A549 (cell line): Measurements from ENCODE around the gene ABT1. TPM values are rescaled to one million over a fixed set of nuclear protein-coding genes. Genes with fewer than 3 reads are reported as not detected.

Source experiments
- ATAC-seq, 2 experiments: fragments of 200-7000 bp in 1 of 2; fragments of >200 bp in 1 of 2; cut with Nextera tagmentation in 1 of 2; cut with Tn5 transposase in 1 of 2; 3 replicates each; pipeline versions ENCODE4 v1.8.0 to v1.9.1; 2018 to 2020; ENCODE audit warnings: mild to moderate bottlenecking in 1 of 2, moderate library complexity in 1 of 2
- CTCF ChIA-PET: fragments of 300-600 bp; sonication (Branson Sonifier 250); formaldehyde crosslinking; extraction: SDS; loops from one replicate; lab custom pipeline; 2021; ENCODE audit warnings: antibody characterized with exemption, inconsistent platforms; lab: Yijun Ruan, JAX
- POLR2A ChIA-PET: fragments of 350-600 bp; formaldehyde crosslinking; extraction: SDS; loops from one replicate; lab custom pipeline; 2021; ENCODE audit warnings: antibody characterized with exemption, inconsistent platforms; lab: Yijun Ruan, JAX
- DNase-seq, 2 experiments: peaks; one replicate each; pipeline versions ENCODE4 v3.0.0 to v3.0.0-alpha.2; 2011 to 2016; ENCODE audit warnings: low read depth in 1 of 2, low spot score in 1 of 2
- FAIRE-seq: peaks from 2 replicates; lab custom pipeline; 2011; peaks lifted over from hg19 to GRCh38; lab: Jason Lieb, UNC
- H3K27ac ChIP-seq, 2 experiments: fragments of >200 bp; sonication (Bioruptor Twin); formaldehyde crosslinking; 3 replicates each; pipeline ENCODE4 v1.5.1; 2016 to 2017
- H3K4me1 ChIP-seq: fragments of >200 bp; sonication (Bioruptor Twin); formaldehyde crosslinking; 3 replicates; pipeline ENCODE4 v1.6.1; 2016
- H3K4me2 ChIP-seq: fragments of >200 bp; sonication (Bioruptor Twin); formaldehyde crosslinking; 3 replicates; pipeline ENCODE4 v1.6.1; 2016
- H3K4me3 ChIP-seq: fragments of >200 bp; sonication (Bioruptor Twin); formaldehyde crosslinking; 3 replicates; pipeline ENCODE4 v1.5.1; 2016
- H3K9me3 ChIP-seq: fragments of >200 bp; sonication (Bioruptor Twin); formaldehyde crosslinking; 3 replicates; pipeline ENCODE4 v1.6.1; 2016
- BHLHE40 ChIP-seq: IDR thresholded peaks from 2 replicates; pipeline ENCODE4 v1.6.1; 2012; ENCODE audit warnings: low read depth, low read length, inconsistent platforms
- CBX2 ChIP-seq: fragments of 200-600 bp; sonication (generic); IDR thresholded peaks from 2 replicates; pipeline ENCODE4 v1.6.1; 2016; ENCODE audit warnings: low read depth, mild to moderate bottlenecking, borderline replicate concordance
- CEBPB ChIP-seq, 2 experiments: fragments of >200 bp in 1 of 2; sonication (Bioruptor Twin) in 1 of 2; formaldehyde crosslinking in 1 of 2; IDR thresholded peaks; 2 replicates each; pipeline ENCODE4 v1.6.1; 2012 to 2016
- CHD2 ChIP-seq: fragments of 150-350 bp; IDR thresholded peaks from 2 replicates; pipeline ENCODE4 v1.6.1; 2014; ENCODE audit warnings: low read length; ENCODE audit not compliant: partially characterized antibody
- EHF ChIP-seq: fragments of 250-450 bp; sonication (Bioruptor Pico); IDR thresholded peaks from 2 replicates; pipeline ENCODE4 v1.5.0; 2020; ENCODE audit warnings: mild to moderate bottlenecking
- EP300 ChIP-seq, 2 experiments: fragments of >200 bp; sonication (Bioruptor Twin); formaldehyde crosslinking; IDR thresholded peaks; 2 replicates in 1 of 2; 3 replicates in 1 of 2; pipeline ENCODE4 v1.6.1; 2016 to 2017
- FOSB ChIP-seq: fragments of 250-450 bp; sonication (Bioruptor Pico); IDR thresholded peaks from 2 replicates; pipeline ENCODE4 v1.5.0; 2020; ENCODE audit warnings: mild to moderate bottlenecking, moderate library complexity
- HOXB13 ChIP-seq: fragments of 250-450 bp; sonication (Bioruptor Pico); IDR thresholded peaks from 2 replicates; pipeline ENCODE4 v1.5.0; 2020; ENCODE audit warnings: low read depth, mild to moderate bottlenecking, moderate library complexity
- JUN ChIP-seq, 2 experiments: fragments of >200 bp; sonication (Bioruptor Twin); formaldehyde crosslinking; IDR thresholded peaks; 2 replicates in 1 of 2; 3 replicates in 1 of 2; pipeline ENCODE4 v1.6.1; 2016 to 2017
- KDM5A ChIP-seq: fragments of 200-600 bp; sonication (generic); IDR thresholded peaks from 2 replicates; pipeline ENCODE4 v1.6.1; 2016; ENCODE audit warnings: antibody characterized with exemption, mild to moderate bottlenecking
- MAFK ChIP-seq: fragments of 450-650 bp; IDR thresholded peaks from 2 replicates; pipeline ENCODE4 v1.6.1; 2014; ENCODE audit not compliant: partially characterized antibody
- PHF8 ChIP-seq: fragments of 200-600 bp; sonication (generic); IDR thresholded peaks from 2 replicates; pipeline ENCODE4 v1.6.1; 2016; ENCODE audit warnings: low read depth, mild to moderate bottlenecking, antibody characterized with exemption, moderate library complexity, borderline replicate concordance
- POLR2A ChIP-seq: IDR thresholded peaks from 2 replicates; pipeline ENCODE4 v1.6.1; 2012; ENCODE audit warnings: mild to moderate bottlenecking, low read length
- RAD21 ChIP-seq, 2 experiments: fragments of >200 bp in 1 of 2; sonication (Bioruptor Twin) in 1 of 2; formaldehyde crosslinking in 1 of 2; IDR thresholded peaks in 1 of 2; conservative IDR thresholded peaks in 1 of 2; 2 replicates in 1 of 2; 3 replicates in 1 of 2; pipeline ENCODE4 v1.6.1; 2012 to 2018; ENCODE audit warnings: inconsistent platforms in 1 of 2
- RARB ChIP-seq: fragments of 250-450 bp; sonication (Bioruptor Pico); IDR thresholded peaks from 2 replicates; pipeline ENCODE4 v1.8.0; 2021; ENCODE audit warnings: mild to moderate bottlenecking, moderate library complexity
- RNF2 ChIP-seq: fragments of 200-600 bp; sonication (generic); IDR thresholded peaks from 2 replicates; pipeline ENCODE4 v1.6.1; 2016; ENCODE audit warnings: low read depth, mild to moderate bottlenecking, antibody characterized with exemption, moderate library complexity, borderline replicate concordance
- SMC3 ChIP-seq: fragments of >200 bp; sonication (Bioruptor Twin); formaldehyde crosslinking; IDR thresholded peaks from 3 replicates; pipeline ENCODE4 v1.6.1; 2018; ENCODE audit warnings: inconsistent platforms
- SREBF2 ChIP-seq: fragments of 450-650 bp; IDR thresholded peaks from 2 replicates; pipeline ENCODE4 v1.6.1; 2014; ENCODE audit warnings: mild to moderate bottlenecking, moderate library complexity
- TFCP2L1 ChIP-seq: fragments of 250-450 bp; sonication (Bioruptor Pico); IDR thresholded peaks from 2 replicates; pipeline ENCODE4 v1.5.0; 2021; ENCODE audit warnings: mild to moderate bottlenecking
- TP53 ChIP-seq: fragments of 250-450 bp; sonication (Bioruptor Pico); IDR thresholded peaks from 2 replicates; pipeline ENCODE4 v1.5.0; 2021; ENCODE audit warnings: mild to moderate bottlenecking, moderate library complexity
- ZC3H11A ChIP-seq: fragments of 450-650 bp; IDR thresholded peaks from 2 replicates; pipeline ENCODE4 v1.6.1; 2014; ENCODE audit warnings: antibody characterized with exemption, mild to moderate bottlenecking
- ZSCAN20 ChIP-seq: fragments of 250-450 bp; sonication (Bioruptor Pico); IDR thresholded peaks from 2 replicates; pipeline ENCODE4 v1.8.0; 2022; ENCODE audit warnings: mild to moderate bottlenecking, moderate library complexity
- WGBS: methylation state at CpG from one replicate; pipeline ENCODE4 v1.1.6; 2017; ENCODE audit errors: missing lambda C conversion rate; 5-methylcytosine and 5-hydroxymethylcytosine counted together
- polyA plus RNA-seq, 4 experiments: library from polyadenylated mRNA; depleted of rRNA in 3 of 4; stranded (reverse); fragments of >200 nt; fragmentation: RNase III in 1 of 4; extraction: RNeasy Plus Mini Kit Qiagen cat#74134 plus additional on column Dnase treatment in 1 of 4; gene quantifications; 2 replicates in 3 of 4; 3 replicates in 1 of 4; pipeline ENCODE4 v1.2.3, GENCODE V29; 2011 to 2017
- TF ChIP-seq, protein P1 (sequence below): fragments of 250-450 bp; sonication (Bioruptor Pico); IDR thresholded peaks from 2 replicates; pipeline ENCODE4 v1.5.0; 2020; ENCODE audit warnings: low read depth, mild to moderate bottlenecking, moderate library complexity

The ABT1 gene
- polyA plus RNA-seq, 2 of the 4 experiments (the other 2 are of a cell fraction): 10.6 to 11.1 TPM

DNA sequence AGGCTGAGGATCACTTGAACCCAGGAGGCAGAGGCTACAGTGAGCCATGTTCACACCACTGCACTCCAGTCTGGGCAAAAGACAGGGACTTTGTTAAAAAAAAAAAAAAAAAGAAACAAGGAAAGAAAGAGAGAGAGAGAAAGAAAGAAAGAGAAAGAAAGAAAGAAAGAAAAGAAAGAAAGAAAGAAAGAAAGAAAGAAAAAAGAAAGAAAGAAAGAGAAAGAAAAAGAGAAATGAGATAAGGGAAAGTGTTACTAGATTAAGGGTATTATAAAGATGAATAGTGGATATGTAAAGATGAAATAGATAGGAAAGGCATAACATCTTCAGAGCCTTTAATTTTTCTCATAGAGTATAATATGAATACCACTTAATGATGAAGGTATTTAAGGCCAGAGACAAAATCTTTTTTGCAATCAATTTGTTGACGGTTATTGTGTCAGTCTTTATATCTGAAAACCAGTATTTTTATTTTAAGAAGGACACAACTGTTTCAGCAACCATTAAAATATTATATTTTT is 26.6 kb downstream of the ABT1 start:
- TF ChIP-seq EHF (CRISPR knock-in tag) (no peak), ZSCAN20 (CRISPR knock-in tag) (no peak), POLR2A (no peak)
- Histone ChIP-seq H3K27ac (no peak overlapping the region), H3K4me2 (no peak overlapping the region), H3K4me3 (no peak overlapping the region), H3K4me1 (no peaks in the 10 kb centered on the region), H3K9me3 (peaks cover 6% of the 10 kb centered on the region; the same call in 2 of the 3 replicates)
- FAIRE-seq (no peak), ATAC-seq (no peak), DNase-seq (no peak)
- CTCF ChIA-PET: interaction anchor here (1.1 kb wide), 1 partner anchor 455 kb away, joined by 3 read pairs; no protein-coding TSS in a partner anchor
- POLR2A ChIA-PET: no interaction called here
- WGBS: 9% methylated on average over 1 of the region's 1 CpG

DNA sequence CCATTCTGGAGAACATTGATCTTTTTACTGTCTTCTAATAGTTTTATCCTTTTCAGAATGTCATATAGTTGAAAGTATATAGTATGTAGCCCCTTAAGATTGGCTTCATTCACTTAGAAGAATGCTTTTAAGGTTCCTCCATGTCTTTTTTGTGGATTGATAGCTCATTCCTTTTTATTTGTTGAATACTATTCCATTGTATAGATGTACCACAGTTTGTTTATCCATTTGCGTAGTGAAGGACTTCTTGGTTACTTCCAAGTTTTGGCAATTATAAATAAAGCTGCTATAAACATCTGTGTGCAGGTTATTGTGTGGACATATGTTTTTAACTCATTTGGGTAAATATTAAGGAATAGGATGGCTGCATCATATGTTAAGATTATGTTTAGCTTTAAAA is 27.8 kb downstream of the ABT1 start:
- ATAC-seq: no peak
- DNase-seq: no peak
- ChIA-PET CTCF (no interaction called here), POLR2A (no interaction called here)
- no peak for TF ChIP-seq RAD21 (conservative IDR thresholded peaks at IDR 0.05 in 1 of 2, IDR thresholded peaks at IDR 0.05 in 1 of 2)
- TF ChIP-seq FOSB: no peak
- no peak for TF ChIP-seq HOXB13
- no peak for TF ChIP-seq TFCP2L1 (CRISPR knock-in tag)
- TF ChIP-seq CHD2: no peak
- no peak for TF ChIP-seq RARB (CRISPR knock-in tag)
- TF ChIP-seq ZC3H11A: no peak
- TF ChIP-seq EP300 (IDR thresholded peaks at IDR 0.05): no peak
- no peak for TF ChIP-seq MAFK
- no peak for TF ChIP-seq TP53
- TF ChIP-seq RNF2: no peak
- Histone ChIP-seq H3K27ac (no peak overlapping the region), H3K4me1 (no peaks in the 10 kb centered on the region), H3K4me3 (no peak overlapping the region), H3K4me2 (no peak overlapping the region), H3K9me3 (peaks cover 7% of the 10 kb centered on the region; the same call in 2 of the 3 replicates)
- WGBS: 86% methylated on average over 1 of the region's 1 CpG
- FAIRE-seq: no peak

DNA sequence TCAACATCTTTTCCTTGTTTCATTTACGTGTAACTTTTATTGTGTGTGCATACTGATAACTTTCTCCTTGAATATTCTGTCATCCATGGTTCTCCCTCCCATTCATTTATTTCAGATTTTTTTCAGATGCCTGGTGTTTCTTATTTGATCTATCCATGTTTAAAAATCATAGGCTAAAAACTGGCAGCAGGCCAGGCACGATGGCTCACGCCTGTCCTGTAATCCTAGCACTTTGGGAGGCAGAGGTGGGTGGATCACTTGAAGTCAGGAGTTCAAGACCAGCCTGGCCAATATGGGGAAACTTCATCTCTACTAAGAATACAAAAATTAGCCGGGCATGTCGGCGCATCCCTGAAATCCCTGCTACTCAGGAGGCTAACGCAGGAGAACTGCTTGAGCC is 31.1 kb downstream of the ABT1 start:
- 52% methylated on average over 5 of the region's 7 CpGs for WGBS
- TF ChIP-seq JUN (IDR thresholded peaks at IDR 0.05) (no peak), BHLHE40 (no peak), RNF2 (no peak), KDM5A (no peak), PHF8 (no peak), RARB (CRISPR knock-in tag) (no peak), CEBPB (IDR thresholded peaks at IDR 0.05) (no peak)
- TF ChIP-seq, protein P1, sequence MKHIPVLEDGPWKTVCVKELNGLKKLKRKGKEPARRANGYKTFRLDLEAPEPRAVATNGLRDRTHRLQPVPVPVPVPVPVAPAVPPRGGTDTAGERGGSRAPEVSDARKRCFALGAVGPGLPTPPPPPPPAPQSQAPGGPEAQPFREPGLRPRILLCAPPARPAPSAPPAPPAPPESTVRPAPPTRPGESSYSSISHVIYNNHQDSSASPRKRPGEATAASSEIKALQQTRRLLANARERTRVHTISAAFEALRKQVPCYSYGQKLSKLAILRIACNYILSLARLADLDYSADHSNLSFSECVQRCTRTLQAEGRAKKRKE (CRISPR knock-in tag): no peak
- H3K9me3 ChIP-seq: peaks cover 29% of the 10 kb centered on the region; the same call in 2 of the 3 replicates
- FAIRE-seq (no peak), DNase-seq (no peak), ATAC-seq (no peak)
- POLR2A ChIA-PET: interaction anchor here (0.7 kb wide), 1 partner anchor 19 kb away, joined by 8 read pairs; no protein-coding TSS in a partner anchor
- no peak overlapping the region for H3K4me2 ChIP-seq
- H3K4me1 ChIP-seq: no peaks in the 10 kb centered on the region
- H3K27ac ChIP-seq: no peak overlapping the region
- CTCF ChIA-PET: no interaction called here
- H3K4me3 ChIP-seq: no peak overlapping the region

DNA sequence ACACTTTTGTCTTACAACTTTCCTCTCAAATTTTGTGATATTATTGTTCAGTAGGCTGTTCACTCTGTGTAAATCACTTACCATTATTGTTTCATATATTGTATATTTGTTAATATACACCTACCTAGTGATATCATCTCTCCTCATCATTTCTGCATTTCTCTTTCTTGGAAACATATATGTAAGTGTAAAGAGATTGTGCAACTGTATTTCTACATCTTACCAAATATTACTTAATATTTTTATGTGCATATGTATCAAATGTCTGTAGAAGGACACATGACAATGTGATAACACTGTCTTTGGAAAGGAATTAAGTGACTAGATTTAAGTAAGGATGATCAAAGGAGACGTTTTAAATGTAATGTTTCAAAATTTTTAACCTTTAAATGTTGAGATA is 32.6 kb downstream of the ABT1 start:
- no peak for DNase-seq
- 3% methylated on average over 1 of the region's 1 CpG for WGBS
- ChIA-PET CTCF (no interaction called here), POLR2A (no interaction called here)
- H3K4me1 ChIP-seq: no peaks in the 10 kb centered on the region
- TF ChIP-seq CBX2: no peak
- TF ChIP-seq RNF2: no peak
- no peak for TF ChIP-seq MAFK
- no peak for TF ChIP-seq RARB (CRISPR knock-in tag)
- TF ChIP-seq SREBF2: no peak
- TF ChIP-seq SMC3: no peak
- no peak overlapping the region for H3K4me2 ChIP-seq
- H3K27ac ChIP-seq: no peak overlapping the region
- H3K9me3 ChIP-seq: peaks cover 43% of the 10 kb centered on the region
- no peak for ATAC-seq
- FAIRE-seq: no peak
- H3K4me3 ChIP-seq: no peak overlapping the region
